Activated CD4-positive, CD25-positive, alpha-beta regulatory T cell treated with anti-CD3 and anti-CD28 coated beads, Interleukin-2, amount 50 U/mL, for 16 hours (primary cell): Measurements from ENCODE around the gene HSD11B1L.
"Not testable (repeated sequence)": the region's sequence is repeated elsewhere in the genome, so short reads cannot be mapped to it uniquely, and the experiment has no call there.

Experiments
- DNase-seq: peaks from one replicate; pipeline ENCODE4 v3.0.0-alpha.2; 2020; ENCODE audit warnings: low read depth, low spot score

HSD11B1L gene

GRCh38 chr19:5686647-5687359, 6.0 kb downstream of the HSD11B1L start:
- peak; percentile 90 for DNase-seq

GRCh38 chr19:5687360-5688198, 6.8 kb downstream of the HSD11B1L start:
- DNase-seq: no peak

- DNase-seq: not testable (repeated sequence)
Measured at GRCh38 chr19:5688262-5688881, 7.5 kb downstream of the HSD11B1L start.

GRCh38 chr19:5690125-5690954, 9.5 kb downstream of the HSD11B1L start, which contains the start of gene RPL36:
Gene RPL36 (plus strand): TSS chr19:5690295. CDS start chr19:5690508, 213 bp downstream.
- DNase-seq: peak; percentile 97

GRCh38 chr19:5690955-5691821, 10.4 kb downstream of the HSD11B1L start:
- DNase-seq: peak; percentile 26

- DNase-seq: no peak
Measured at GRCh38 chr19:5691822-5692722, 11.2 kb downstream of the HSD11B1L start.

- no peak for DNase-seq
Measured at GRCh38 chr19:5692723-5693194, 11.9 kb downstream of the HSD11B1L start.

GRCh38 chr19:5693195-5694166, 12.7 kb downstream of the HSD11B1L start:
- no peak for DNase-seq

- DNase-seq: no peak
Measured at GRCh38 chr19:5694167-5694955, 13.5 kb downstream of the HSD11B1L start.

- DNase-seq: no peak
Measured at GRCh38 chr19:5694956-5695648, 14.3 kb downstream of the HSD11B1L start.

- DNase-seq: no peak
Measured at GRCh38 chr19:5695649-5696195, 14.9 kb downstream of the HSD11B1L start.

GRCh38 chr19:5696196-5697021, 15.6 kb downstream of the HSD11B1L start:
- no peak for DNase-seq

- DNase-seq: no peak
Measured at GRCh38 chr19:5697022-5697889, 16.4 kb downstream of the HSD11B1L start.

- no peak for DNase-seq
Measured at GRCh38 chr19:5697890-5698634, 17.2 kb downstream of the HSD11B1L start.
